CD4-positive, alpha-beta T cell treated with Interleukin-17A for 4 hours (primary cell): Measurements from ENCODE around the gene ITSN1.
"Not testable (repeated sequence)": the region's sequence is repeated elsewhere in the genome, so short reads cannot be mapped to it uniquely, and the experiment has no call there.

ENCODE experiments used
- DNase-seq: peaks from one replicate; pipeline ENCODE4 v3.0.0-alpha.2; 2020; ENCODE audit warnings: mixed read lengths

ITSN1 gene

DNA sequence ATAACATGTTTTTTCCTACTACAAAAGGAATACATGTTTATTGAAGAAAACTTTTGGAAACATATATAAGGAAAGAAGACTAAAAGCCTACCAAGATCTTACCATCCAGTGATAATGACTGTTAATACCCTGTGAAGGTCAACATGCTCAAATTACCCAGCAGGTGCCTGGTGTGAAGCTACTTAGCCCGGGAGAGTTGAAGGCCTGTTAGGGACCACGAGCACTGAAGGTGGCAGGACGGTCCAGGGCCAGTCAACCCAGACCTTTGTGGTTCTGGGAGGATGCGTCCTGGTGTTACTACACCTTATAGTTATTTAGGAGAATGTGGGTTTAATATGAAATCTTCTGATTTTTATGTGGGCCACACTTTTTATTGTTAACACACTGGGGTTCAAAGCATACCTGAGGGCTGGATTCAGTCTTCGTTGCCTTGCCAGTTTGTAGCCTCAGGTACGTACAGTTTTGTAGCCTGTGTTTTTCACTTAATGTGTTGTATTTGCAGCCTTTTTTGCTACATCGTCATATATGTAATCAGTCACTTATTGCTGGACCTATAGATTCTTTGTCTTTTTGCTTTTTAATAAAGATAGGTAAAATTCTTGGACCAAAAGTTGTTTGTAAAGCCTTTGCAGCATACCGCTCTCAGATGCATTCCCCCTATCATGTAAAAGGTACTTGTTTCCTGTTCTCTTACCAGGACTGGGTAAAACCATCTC lies 9.8 kb downstream of the ITSN1 start:
- no peak for DNase-seq

- DNase-seq = no peak
These were observed 12.1 kb downstream of the ITSN1 start for GRCh38 chr21:33654412-33654811.

GRCh38 chr21:33655588-33656221 lies 13.4 kb downstream of the ITSN1 start:
- no peak for DNase-seq

- DNase-seq = no peak
These were observed 15.0 kb downstream of the ITSN1 start for GRCh38 chr21:33657124-33657820.

GRCh38 chr21:33658919-33659567 lies 16.7 kb downstream of the ITSN1 start:
- DNase-seq = no peak

- DNase-seq = no peak
These were observed 17.3 kb downstream of the ITSN1 start for GRCh38 chr21:33659568-33659949.

DNA sequence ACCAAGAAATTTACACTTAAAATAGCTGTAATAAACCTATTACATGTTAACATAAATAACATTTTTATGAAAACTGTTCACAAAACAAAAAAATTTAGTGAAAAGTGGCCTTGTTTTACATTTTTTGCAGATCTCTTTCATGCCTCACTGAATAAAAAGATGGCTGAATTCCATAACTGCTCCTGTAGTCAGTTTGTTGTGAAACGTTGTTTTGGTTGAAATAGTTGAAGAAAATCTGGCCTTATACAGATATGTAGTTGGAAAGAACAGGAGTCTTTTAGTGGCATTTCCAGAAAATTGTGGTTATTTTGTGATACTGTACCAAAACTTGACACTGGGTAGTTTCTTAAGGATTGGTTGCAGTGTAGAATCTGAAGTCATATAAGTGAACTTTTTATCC lies 18.1 kb downstream of the ITSN1 start:
- no peak for DNase-seq

GRCh38 chr21:33661146-33661545 lies 18.8 kb downstream of the ITSN1 start:
- DNase-seq = no peak

- no peak for DNase-seq
These were observed 19.7 kb downstream of the ITSN1 start for GRCh38 chr21:33662046-33662445.

- DNase-seq = no peak
These were observed 20.9 kb downstream of the ITSN1 start for GRCh38 chr21:33663241-33663640.

DNA sequence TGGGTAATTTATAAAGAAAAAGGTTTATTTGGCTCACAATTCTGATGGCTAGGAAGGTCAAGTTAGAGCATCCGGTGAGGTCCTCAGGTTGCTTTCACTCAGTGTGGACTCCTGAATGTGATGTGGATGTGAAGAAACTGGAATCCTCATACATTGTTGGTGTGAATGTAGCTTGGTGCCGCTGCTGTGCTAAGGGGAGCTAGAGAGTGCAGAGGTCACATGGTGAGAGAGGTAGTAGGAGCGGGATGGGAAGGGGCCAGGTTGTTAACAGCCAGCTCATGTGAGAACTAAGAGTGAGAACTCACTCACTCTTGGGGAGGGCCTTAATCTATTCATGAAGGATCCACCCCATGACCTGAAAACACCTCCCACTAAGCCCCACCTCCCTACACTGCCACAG lies 21.8 kb downstream of the ITSN1 start:
- no peak for DNase-seq

GRCh38 chr21:33666153-33666552 lies 23.9 kb downstream of the ITSN1 start:
- DNase-seq = no peak

GRCh38 chr21:33667636-33668035 lies 25.3 kb downstream of the ITSN1 start:
- no peak for DNase-seq

DNA sequence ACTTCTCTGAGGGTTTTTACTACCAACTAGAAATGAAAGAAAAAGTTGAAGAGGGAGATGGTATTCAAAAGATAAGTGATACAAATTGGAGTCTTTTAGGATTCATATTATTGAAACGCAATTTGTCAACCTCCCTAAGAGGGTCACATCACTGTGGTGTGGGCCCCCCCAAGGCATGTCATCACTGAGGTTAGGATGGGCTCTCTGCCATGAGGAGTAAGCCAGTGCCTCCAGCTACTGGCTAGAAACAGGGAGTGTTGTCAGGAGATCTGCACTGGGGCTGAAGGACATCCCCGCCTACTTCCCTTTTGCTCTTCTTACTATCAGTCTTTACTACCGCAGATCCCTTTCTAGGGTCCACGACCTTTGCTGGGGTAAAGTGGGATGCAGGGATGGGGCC lies 25.9 kb downstream of the ITSN1 start:
- no peak for DNase-seq

DNA sequence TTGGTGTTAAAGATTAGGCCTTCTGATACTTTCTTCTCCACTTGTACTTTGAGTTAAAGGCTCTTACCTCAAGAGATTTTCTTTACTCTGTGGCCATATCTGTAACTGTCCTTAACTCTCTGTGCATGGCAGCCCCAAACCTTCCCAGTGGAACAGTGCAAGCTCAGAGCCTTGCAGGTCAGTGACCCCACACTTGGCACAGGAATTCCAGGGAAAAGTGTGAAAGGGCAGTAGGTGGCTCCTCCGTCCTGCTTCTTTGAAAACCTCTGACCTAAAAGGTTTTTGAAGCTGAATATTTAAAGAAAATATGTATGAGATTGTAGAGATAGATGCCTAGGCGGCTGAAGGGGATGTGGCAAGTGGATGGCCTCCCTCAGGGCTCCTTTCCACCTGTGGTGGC lies 26.3 kb downstream of the ITSN1 start:
- DNase-seq = no peak

DNA sequence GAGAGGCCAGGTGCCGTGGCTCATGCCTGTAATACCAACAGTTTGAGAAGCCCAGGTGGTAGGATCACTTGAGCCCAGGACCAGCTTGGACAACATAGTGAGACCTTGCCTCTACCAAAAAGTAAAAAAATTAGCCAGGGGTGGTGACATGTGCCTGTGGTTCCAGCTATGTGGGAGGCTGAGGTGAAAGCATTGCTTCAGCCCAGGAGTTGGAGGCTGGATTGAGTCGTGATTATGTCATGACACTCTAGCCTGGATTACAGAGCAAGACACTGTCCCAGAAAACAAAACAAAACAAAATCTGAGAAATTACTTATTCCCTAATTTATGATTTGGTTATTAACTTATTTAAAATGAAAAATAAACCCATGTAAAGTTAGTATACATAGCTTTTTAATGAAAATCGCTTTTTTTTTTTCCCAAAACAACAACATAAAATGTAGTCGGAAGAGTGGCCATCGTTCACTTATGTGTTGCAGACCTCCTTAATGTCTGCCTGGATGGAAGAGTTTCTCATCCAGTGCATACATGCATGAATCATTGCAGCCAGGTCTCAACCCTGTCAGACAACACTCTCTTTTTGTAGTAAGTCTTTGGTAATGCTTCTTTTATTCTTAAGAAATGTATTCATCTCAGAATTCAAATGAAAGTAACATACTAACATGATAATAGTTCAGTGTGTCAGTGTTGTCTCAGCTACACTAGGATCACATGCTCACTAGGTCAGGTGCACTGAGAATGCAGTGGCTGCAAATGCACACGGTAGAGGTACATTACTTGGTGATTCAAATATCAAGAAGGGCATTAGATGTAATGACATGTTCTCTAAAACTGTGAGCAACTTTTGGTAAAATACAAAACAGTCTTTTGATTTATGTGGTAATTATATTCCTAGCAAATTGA lies 28.0 kb downstream of the ITSN1 start:
- no peak for DNase-seq

- DNase-seq = no peak
These were observed 31.2 kb downstream of the ITSN1 start for GRCh38 chr21:33673473-33673872.

- no peak for DNase-seq
These were observed 31.9 kb downstream of the ITSN1 start for GRCh38 chr21:33674226-33674625.

- not testable (repeated sequence) for DNase-seq
These were observed 34.4 kb downstream of the ITSN1 start for GRCh38 chr21:33676666-33677065.

GRCh38 chr21:33677450-33677849 lies 35.1 kb downstream of the ITSN1 start:
- no peak for DNase-seq

GRCh38 chr21:33680870-33681269 lies 38.6 kb downstream of the ITSN1 start:
- DNase-seq = no peak

GRCh38 chr21:33682992-33683627 lies 40.8 kb downstream of the ITSN1 start:
- no peak for DNase-seq
